Measurements from ENCODE around the gene PODXL2. TPM values are rescaled to one million over a fixed set of nuclear protein-coding genes. Genes with fewer than 3 reads are reported as not detected.

Gene PODXL2
- total and polyA plus RNA-seq, 2 of the 8 experiments (the other 6 are each of a cell fraction or from before 2014, with no cell fraction given), result 27.6 to 31.6 TPM

GRCh38 chr3:127655641-127656040 is 26.7 kb downstream of the PODXL2 start (continued):
- TF ChIP-seq CTCF (IDR thresholded peaks at IDR 0.05; ENCODE audit: control extremely low read depth in 1 of 3, insufficient read depth in 1 of 3, low read depth in 1 of 3, low read length in 3 of 3) (no peak), BRCA1 (IDR thresholded peaks at IDR 0.05; ENCODE audit: low read depth, low read length) (no peak), SP2 (IDR thresholded peaks at IDR 0.05; ENCODE audit: low read length) (no peak), CHD1 (IDR thresholded peaks at IDR 0.05; ENCODE audit: low read depth, low read length) (no peak), POLR2AphosphoS5 (IDR thresholded peaks at IDR 0.05; ENCODE audit: low read depth, low read length) (no peak)

All from H1 (cell line).